K562 (cell line): Measurements from ENCODE around the gene PVALEF.

Experiments used
- CTCF ChIP-seq, 3 experiments: IDR thresholded peaks in 2 of 3; conservative IDR thresholded peaks in 1 of 3; 2 replicates each; pipeline ENCODE4 v1.5.1; 2011 to 2012; ENCODE audit warnings: low read length in 3 of 3, mild to moderate bottlenecking in 3 of 3, control low read depth in 2 of 3, improper control_type of control experiment in 1 of 3, inconsistent platforms in 1 of 3, low read depth in 1 of 3, mixed read lengths in 1 of 3, moderate library complexity in 1 of 3; ENCODE audit not compliant: insufficient read depth in 2 of 3
- JUN ChIP-seq, 2 experiments: sonication (generic) in 1 of 2; formaldehyde crosslinking in 1 of 2; IDR thresholded peaks; 2 replicates each; pipeline versions ENCODE4 v1.6.1 to v1.8.0; 2012 to 2022; ENCODE audit warnings: borderline replicate concordance in 2 of 2, mild to moderate bottlenecking in 2 of 2, improper control_type of control experiment in 1 of 2, low read depth in 1 of 2, low read length in 1 of 2, missing genetic modification reagents in 1 of 2
- LEF1 ChIP-seq: fragments of 450-650 bp; IDR thresholded peaks from 2 replicates; pipeline ENCODE4 v1.6.1; 2016; ENCODE audit warnings: mild to moderate bottlenecking

GRCh38 chr17:81137248-81137647 is 28.1 kb upstream of the PVALEF start:
- TF ChIP-seq LEF1 (no peak), CTCF (IDR thresholded peaks at IDR 0.05 in 2 of 3, conservative IDR thresholded peaks at IDR 0.05 in 1 of 3; ENCODE audit: insufficient read depth in 2 of 3, low read depth in 1 of 3, low read length in 3 of 3) (no peak), JUN (IDR thresholded peaks at IDR 0.05; ENCODE audit: borderline replicate concordance, low read depth, low read length) (no peak), JUN (CRISPR knock-in tag; IDR thresholded peaks at IDR 0.05; ENCODE audit: borderline replicate concordance) (no peak)
